Astrocyte of the cerebellum (primary cell): Measurements from ENCODE around the gene LYPD3.

Experiments used
- DNase-seq: peaks from one replicate; pipeline ENCODE4 v3.0.0-alpha.2; 2011; ENCODE audit warnings: low read depth
- H3K4me3 ChIP-seq: 2 replicates; pipeline ENCODE4 v1.5.1; 2011; ENCODE audit warnings: mild to moderate bottlenecking, low read depth, low read length, moderate library complexity
- in situ Hi-C: cut with HindIII; loops from 2 replicates; pipeline ENCODE4 v1.10.0; 2017; ENCODE audit warnings: low sequenced_read_pairs
- TF ChIP-seq, protein P1 (sequence below): IDR thresholded peaks from 2 replicates; pipeline ENCODE4 v1.5.1; 2012; ENCODE audit warnings: low read length, low read depth, moderate library complexity, mild to moderate bottlenecking; ENCODE audit errors: missing control alignments

Gene LYPD3

GRCh38 chr19:43505186-43505456, 39.7 kb upstream of the LYPD3 start:
- in situ Hi-C loops = no loop called here
- DNase-seq = no peak
- no peak overlapping the region for H3K4me3 ChIP-seq
- TF ChIP-seq, protein P1, sequence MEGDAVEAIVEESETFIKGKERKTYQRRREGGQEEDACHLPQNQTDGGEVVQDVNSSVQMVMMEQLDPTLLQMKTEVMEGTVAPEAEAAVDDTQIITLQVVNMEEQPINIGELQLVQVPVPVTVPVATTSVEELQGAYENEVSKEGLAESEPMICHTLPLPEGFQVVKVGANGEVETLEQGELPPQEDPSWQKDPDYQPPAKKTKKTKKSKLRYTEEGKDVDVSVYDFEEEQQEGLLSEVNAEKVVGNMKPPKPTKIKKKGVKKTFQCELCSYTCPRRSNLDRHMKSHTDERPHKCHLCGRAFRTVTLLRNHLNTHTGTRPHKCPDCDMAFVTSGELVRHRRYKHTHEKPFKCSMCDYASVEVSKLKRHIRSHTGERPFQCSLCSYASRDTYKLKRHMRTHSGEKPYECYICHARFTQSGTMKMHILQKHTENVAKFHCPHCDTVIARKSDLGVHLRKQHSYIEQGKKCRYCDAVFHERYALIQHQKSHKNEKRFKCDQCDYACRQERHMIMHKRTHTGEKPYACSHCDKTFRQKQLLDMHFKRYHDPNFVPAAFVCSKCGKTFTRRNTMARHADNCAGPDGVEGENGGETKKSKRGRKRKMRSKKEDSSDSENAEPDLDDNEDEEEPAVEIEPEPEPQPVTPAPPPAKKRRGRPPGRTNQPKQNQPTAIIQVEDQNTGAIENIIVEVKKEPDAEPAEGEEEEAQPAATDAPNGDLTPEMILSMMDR = no peak

GRCh38 chr19:43504426-43505185, 39.2 kb upstream of the LYPD3 start, which contains the start of gene PHLDB3:
Gene PHLDB3 (minus strand): TSS chr19:43504746. CDS start chr19:43504118, 628 bp downstream.
- in situ Hi-C loops = no loop called here
- TF ChIP-seq, protein P1 = no peak
- no peak for DNase-seq
- H3K4me3 ChIP-seq = peak within 1 kb of the TSS; percentile 64

GRCh38 chr19:43503501-43504425, 38.4 kb upstream of the LYPD3 start:
- DNase-seq = peak; percentile 51
- in situ Hi-C loops = no loop called here
- TF ChIP-seq, protein P1 = no peak
- peak overlapping the region; percentile 64 for H3K4me3 ChIP-seq

DNA sequence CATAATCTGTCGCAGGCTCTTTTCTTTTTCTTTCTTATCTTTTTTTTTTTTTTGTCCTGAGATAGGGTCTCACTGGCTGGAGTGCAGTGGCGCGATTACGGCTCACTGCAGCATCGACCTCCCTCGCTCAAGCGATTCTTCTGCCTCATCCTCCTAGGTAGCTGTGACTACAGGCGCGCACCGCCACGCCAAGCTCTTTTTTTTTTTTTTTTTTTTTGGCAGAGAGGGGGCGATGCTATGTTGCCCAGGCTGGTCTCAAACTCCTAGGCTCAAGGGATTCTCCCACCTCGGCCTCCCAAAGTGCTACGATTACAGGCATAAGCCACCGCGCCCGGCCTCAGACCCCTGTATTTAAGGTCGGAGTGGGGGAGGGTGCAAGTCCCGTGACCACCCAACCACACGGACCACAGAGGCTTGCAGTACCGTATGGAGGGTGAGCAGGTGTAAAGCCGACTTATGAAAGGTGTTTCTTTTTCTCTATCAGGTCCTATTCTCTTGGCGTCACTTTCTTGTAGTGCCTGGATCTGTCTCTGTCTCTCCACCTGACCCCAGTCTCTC, 37.1 kb upstream of the LYPD3 start:
- DNase-seq = no peak
- H3K4me3 ChIP-seq = no peak overlapping the region
- in situ Hi-C loops = no loop called here
- TF ChIP-seq, protein P1 = no peak

DNA sequence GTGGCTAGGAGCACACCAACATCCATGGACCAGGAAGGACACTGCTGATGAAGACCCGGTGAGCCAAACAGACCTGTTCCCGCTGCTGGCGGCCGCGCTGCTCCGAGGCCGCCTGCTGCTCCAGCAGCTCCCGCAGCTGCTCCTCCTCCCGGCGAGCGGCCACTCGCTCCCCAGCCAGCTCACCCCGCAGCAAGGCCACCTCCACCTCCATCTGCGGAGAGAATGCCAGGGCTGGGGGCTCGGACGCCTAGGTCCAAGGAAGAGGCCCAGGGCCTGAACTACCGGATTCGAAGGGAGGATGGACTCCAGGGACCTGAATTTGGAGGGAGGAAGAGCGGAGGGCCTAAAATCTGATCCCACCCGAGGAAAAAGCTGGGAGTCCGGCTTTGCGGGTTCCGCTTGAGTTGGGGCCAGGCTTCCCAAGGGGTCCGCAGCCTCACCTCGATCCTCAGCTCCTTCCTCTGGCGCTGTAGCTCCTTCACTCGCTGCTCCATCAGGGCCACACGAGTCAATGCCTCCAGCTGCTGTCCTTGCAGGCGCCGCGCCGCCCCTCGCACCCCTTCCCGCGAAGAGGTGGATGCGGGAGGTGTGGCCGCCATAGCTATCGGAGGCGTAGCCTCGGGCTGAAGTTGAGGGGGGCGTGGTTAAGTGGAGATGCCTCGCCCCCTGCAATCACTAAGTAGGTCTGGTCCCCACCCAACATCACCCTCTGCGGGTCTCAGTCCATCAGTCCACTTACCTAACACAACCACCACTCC, 36.4 kb upstream of the LYPD3 start:
- no peak for DNase-seq
- TF ChIP-seq, protein P1 = no peak
- in situ Hi-C loops = no loop called here
- H3K4me3 ChIP-seq = peak overlapping the region; percentile 4

- TF ChIP-seq, protein P1 = no peak
- in situ Hi-C loops = no loop called here
- no peak for DNase-seq
- H3K4me3 ChIP-seq = no peak overlapping the region
Measured at GRCh38 chr19:43499042-43499441, 33.6 kb upstream of the LYPD3 start.
